Stimulated activated CD4-positive, alpha-beta T cell treated with anti-CD3 and anti-CD28 coated beads, Interleukin-4, amount 100 ng/mL, for 4 hours (primary cell): ENCODE measurements around the gene SSBP2.
A peak's percentile ranks its signal among the peaks of the same experiment; 100 is the strongest.

Experiments
- DNase-seq, 2 experiments: peaks; one replicate each; pipeline ENCODE4 v3.0.0-alpha.2; 2020

The SSBP2 gene

DNA sequence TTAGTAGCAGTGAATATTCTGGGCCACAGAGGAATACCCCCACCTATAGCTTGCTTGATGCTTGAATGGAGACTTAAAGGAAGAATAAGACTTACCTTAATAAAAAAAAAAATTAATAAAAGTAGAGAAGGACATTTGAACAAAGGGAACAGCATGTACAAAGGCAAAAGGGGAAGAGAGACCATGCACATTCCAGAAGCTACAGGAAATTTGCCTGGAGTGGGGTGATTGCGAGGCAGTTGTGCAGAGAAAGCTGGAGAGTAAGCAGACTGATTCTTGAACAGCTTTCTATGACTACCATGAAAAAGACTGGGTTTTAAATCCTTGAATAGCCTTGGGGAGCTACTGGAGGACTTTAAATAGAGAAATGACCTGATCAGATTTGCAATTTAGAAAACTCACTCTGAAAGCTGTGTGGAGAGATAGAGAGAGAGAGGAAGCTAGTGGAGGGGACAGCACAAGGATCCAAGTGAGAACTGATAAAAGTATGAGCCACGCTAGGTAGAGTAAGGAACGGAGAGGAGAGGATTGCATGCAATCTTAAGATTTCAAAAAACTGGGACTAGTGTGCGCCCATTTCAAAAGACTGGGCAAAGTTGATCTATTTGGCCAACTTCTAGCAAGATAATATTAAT, 12.5 kb upstream of the SSBP2 start:
- DNase-seq = no peak

DNA sequence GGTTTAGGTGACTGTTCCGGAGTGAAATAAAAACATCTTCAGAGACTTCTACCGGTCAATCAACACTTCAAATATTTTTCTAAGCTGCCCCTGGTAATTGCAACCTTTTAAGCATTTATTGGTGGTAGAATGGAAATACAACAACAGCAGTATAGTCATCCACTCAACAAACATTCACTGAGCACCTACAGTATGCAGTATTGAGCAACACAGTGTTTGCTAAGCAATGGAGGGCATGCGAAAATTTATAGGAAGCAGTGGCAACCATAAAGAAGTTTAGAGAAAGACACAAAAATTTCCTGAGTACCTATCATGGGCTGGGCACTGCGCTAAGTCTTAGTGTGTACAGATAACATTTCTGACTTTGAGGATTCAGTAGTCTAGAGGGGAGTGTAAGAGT, 12.0 kb upstream of the SSBP2 start:
- DNase-seq = no peak

DNA sequence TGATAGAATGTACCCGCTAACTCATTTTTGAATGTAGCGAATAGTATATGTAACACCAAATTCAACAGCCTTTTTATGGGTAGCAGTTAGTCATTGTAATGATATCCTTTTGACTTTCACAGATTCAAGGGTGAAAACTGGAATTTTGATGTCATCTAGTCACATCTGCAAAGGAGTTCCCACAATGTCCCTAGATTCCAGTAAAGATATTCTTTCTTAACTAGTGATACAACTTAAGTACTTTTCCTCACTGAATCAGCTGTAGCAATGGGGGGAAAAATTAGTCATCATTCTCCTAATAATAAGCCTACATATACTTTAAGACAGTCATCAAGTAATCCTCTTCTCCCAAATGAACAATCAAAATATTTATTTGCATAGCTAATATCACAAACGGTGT, 11.5 kb upstream of the SSBP2 start:
- no peak for DNase-seq

- DNase-seq = no peak
Measured at GRCh38 chr5:81761970-81762369, 11.1 kb upstream of the SSBP2 start.

GRCh38 chr5:81761270-81761669, 10.4 kb upstream of the SSBP2 start:
- DNase-seq = no peak

- no peak for DNase-seq
Measured at GRCh38 chr5:81760521-81760920, 9.6 kb upstream of the SSBP2 start.

GRCh38 chr5:81759632-81760005, 8.7 kb upstream of the SSBP2 start:
- no peak for DNase-seq

- no peak for DNase-seq
Measured at GRCh38 chr5:81757404-81757803, 6.5 kb upstream of the SSBP2 start.

DNA sequence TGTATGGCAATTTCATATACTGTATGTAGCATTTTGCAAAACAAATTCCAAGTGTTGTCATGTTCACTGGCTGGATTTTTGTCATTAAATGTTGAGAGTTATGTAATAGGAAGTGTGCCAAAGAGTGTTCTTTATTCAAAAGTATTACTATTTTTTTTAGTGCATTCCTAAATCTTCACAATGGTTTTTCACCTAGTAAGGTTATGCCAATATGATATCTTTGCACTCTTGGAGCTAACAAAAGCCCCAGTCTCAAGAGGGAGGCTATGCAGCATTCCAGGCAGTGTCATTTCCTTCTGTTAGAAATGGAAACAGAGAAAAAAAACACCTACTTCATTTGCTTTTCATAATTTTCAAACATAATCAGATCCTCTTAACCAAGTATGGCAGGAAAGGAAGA, 5.1 kb upstream of the SSBP2 start:
- no peak for DNase-seq

DNA sequence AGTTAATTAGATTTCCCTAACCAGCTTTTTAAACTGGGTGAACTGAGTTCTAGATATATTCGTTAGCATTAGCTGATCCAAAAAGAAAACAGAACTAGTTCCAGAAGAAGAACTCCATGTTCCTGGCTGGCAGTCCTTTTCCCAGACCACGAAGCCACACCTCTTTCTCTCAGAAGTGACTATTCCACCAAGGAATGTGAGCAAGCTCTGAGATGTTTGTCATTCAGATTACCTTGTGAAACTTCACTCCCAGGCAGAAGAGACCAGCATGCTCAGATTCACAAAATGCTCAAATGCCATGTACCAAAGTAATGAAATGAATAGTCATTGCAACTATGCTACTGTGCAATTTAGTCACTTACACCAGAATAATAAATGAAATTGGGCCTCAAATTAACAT, 4.4 kb upstream of the SSBP2 start:
- no peak for DNase-seq

- no peak for DNase-seq
Measured at GRCh38 chr5:81754621-81755020, 3.7 kb upstream of the SSBP2 start.

DNA sequence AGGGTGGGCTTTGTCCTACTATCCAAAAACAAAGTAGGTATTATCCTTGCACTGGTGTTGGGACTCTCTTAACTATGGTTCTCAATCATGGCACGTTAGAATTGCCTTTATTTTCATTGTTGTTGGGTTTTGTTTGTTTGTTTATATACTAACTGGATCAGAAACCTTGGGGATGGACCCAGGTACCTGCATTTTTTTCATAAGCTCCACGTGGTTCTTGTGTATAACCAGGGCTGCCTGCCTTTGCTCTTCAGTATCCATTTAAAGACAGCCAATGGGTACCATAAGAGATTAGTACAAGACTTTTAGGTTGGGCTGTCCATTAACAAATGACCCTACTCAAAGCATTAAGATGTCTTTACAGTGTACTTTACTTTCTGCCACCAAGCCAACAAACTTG, 2.5 kb upstream of the SSBP2 start:
- no peak for DNase-seq

GRCh38 chr5:81752644-81752963, 1.7 kb upstream of the SSBP2 start:
- no peak for DNase-seq

- peak in 1 of 2 experiments; percentile 14 for DNase-seq
Measured at GRCh38 chr5:81751836-81752643, 1.1 kb upstream of the SSBP2 start.

GRCh38 chr5:81750308-81751008, 439 bp downstream of the SSBP2 start:
- peak in 1 of 2 experiments; percentile 27 for DNase-seq

GRCh38 chr5:81749561-81750307, 1.2 kb downstream of the SSBP2 start:
- DNase-seq = peak; percentile 35 to 44

DNA sequence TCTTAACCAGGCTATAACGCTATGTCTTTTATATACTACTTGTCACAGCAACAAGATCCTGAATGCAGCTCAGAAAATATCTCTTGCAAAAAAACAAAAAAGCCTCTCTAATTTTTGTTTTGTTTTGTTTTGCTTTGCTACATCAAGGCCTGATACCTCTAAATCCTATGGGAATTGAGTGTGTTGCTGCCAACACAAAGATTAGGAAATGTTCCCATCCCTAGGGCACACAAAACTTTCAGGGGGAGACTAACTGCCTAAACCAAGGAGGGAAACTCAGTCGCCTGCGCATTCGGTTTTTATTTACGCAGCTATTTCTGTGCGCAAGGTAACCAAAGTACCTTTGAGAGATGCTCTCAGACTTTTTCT, 1.7 kb downstream of the SSBP2 start:
- no peak for DNase-seq

DNA sequence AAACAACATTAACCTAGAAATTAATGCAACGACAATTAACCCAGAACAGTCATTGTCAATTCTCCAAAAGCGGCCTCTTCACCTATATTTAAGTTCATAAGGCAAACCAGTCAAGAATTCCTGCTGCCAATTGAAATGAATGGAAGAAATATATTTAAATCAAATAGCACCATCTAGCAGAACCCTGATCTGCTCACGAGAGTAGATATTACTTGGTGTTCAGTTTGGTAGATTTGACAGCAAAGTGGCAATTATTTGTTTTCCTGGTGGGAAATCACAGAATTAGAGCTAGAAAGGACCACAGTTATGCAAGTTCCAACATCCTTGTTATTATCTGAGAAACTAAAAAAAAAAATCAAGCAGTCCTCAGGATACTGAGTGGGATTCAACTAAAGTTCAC, 2.3 kb downstream of the SSBP2 start:
- DNase-seq = no peak

DNA sequence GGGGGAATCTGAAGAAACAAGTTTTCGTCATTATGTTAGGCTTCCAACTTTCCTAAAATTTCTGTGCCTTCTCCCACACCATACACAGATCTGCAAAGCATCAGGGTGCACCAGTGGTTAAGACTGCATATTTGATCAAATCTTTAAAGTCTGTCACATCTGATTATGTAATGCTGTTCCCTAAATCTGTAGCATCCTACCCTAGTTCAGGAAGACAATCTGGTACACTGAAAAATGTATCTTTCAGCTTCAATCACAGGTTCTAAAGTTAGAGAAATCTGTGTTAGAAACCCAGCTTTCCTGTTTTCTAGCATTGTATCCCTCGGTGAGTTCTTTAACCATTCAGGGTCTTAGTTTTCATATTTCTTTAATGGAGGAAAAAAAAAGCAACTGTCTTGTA, 3.9 kb downstream of the SSBP2 start:
- no peak for DNase-seq

DNA sequence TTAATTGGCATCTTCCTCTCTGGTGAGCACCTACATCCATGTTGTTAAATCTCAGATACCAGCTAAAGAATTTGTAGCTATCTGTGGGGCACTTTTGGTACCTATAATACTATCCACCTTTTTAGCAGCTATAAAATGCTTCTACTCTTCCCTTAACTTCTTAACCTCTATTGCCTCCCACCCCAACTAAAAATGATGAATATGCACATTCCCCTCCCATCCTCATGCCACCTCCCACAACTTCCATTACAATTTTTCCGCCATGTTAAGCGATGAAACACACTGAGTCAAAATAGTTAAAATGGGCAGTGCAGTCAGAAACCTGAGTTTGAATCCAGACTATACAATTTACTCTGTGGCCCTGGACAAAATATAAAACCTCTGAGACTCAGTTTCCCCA, 10.1 kb downstream of the SSBP2 start:
- DNase-seq = no peak

- DNase-seq = no peak
Measured at GRCh38 chr5:81739291-81739690, 11.6 kb downstream of the SSBP2 start.

GRCh38 chr5:81729276-81729675, 21.6 kb downstream of the SSBP2 start:
- DNase-seq = no peak

- no peak for DNase-seq
Measured at GRCh38 chr5:81728301-81728700, 22.6 kb downstream of the SSBP2 start.

DNA sequence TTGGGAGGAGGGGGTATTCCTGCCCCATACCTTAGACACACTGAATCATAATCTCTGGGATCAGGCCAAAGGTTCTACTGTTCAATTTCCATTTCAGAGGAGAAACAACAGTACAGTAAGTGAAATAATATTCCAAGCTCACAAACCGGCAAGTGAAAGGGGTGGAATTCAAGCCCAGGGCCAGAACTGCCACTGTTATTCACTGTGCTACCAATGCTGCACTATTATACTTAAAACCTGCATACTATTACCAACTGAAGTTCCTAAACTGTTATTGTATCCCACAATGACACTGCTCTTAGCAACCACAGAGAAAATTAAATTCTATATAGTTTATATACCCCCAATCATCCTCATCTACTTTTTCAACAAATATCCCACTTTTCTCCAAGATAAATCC, 24.6 kb downstream of the SSBP2 start:
- no peak for DNase-seq
